Endodermal cell (in vitro differentiated cells): ENCODE measurements around the gene ERMARD. TPM values are rescaled to one million over a fixed set of nuclear protein-coding genes. Genes with fewer than 3 reads are reported as not detected.

Source experiments
- DNase-seq: peaks from one replicate; pipeline ENCODE4 v3.0.0-alpha.2; 2017
- H3K27ac ChIP-seq: 2 replicates; pipeline ENCODE4 v1.5.1; 2013; ENCODE audit warnings: mild to moderate bottlenecking, low read depth, low read length, moderate library complexity
- H3K27me3 ChIP-seq: 2 replicates; pipeline ENCODE4 v1.6.1; 2013; ENCODE audit warnings: mild to moderate bottlenecking, low read length, moderate library complexity; ENCODE audit not compliant: insufficient read depth, control insufficient read depth, poor library complexity, severe bottlenecking
- H3K36me3 ChIP-seq: 2 replicates; pipeline ENCODE4 v1.7.0; 2013; ENCODE audit warnings: mild to moderate bottlenecking, low read length, moderate library complexity; ENCODE audit not compliant: control insufficient read depth, insufficient read depth
- H3K4me1 ChIP-seq: one replicate; pipeline ENCODE4 v1.7.0; 2013; ENCODE audit warnings: low read length; ENCODE audit not compliant: control insufficient read depth, insufficient read depth
- H3K4me3 ChIP-seq: 2 replicates; pipeline ENCODE4 v1.5.1; 2013; ENCODE audit warnings: mild to moderate bottlenecking, low read length, moderate library complexity
- H3K9ac ChIP-seq: 2 replicates; pipeline ENCODE4 v1.6.1; 2013; ENCODE audit warnings: mild to moderate bottlenecking, low read length, moderate library complexity; ENCODE audit not compliant: poor library complexity, severe bottlenecking; ENCODE audit errors: extremely low read depth
- H3K9me3 ChIP-seq: 2 replicates; pipeline ENCODE4 v1.6.1; 2013; ENCODE audit warnings: mild to moderate bottlenecking, low read length, moderate library complexity; ENCODE audit not compliant: control insufficient read depth
- H3K27ac Mint-ChIP-seq: 2 replicates; pipeline ENCODE4 v1.8.0; 2020; ENCODE audit warnings: mixed read lengths
- H3K27me3 Mint-ChIP-seq: 2 replicates; pipeline ENCODE4 v1.8.0; 2021; ENCODE audit warnings: mild to moderate bottlenecking, mixed read lengths; ENCODE audit not compliant: insufficient read depth
- H3K36me3 Mint-ChIP-seq: 2 replicates; pipeline ENCODE4 v1.8.0; 2020; ENCODE audit warnings: low read depth, mixed read lengths
- H3K4me1 Mint-ChIP-seq: 2 replicates; pipeline ENCODE4 v1.8.0; 2020; ENCODE audit warnings: mixed read lengths
- H3K4me3 Mint-ChIP-seq: 2 replicates; pipeline ENCODE4 v1.8.0; 2020; ENCODE audit warnings: mild to moderate bottlenecking, moderate library complexity, mixed read lengths
- H3K9me3 Mint-ChIP-seq: 2 replicates; pipeline ENCODE4 v1.8.0; 2020; ENCODE audit warnings: mild to moderate bottlenecking, mixed read lengths
- CTCF ChIP-seq: fragments of 200-600 bp; sonication (generic); conservative IDR thresholded peaks from 2 replicates; pipeline ENCODE4 v1.5.0; 2021; ENCODE audit warnings: antibody characterized with exemption, mild to moderate bottlenecking
- WGBS, 2 experiments: methylation state at CpG; one replicate each; pipeline versions ENCODE4 v1.1.5 to v1.1.7; 2013; ENCODE audit warnings: missing lambda C conversion rate in 2 of 2, mixed read lengths in 1 of 2; ENCODE audit not compliant: insufficient coverage in 1 of 2, insufficient read length in 1 of 2; 5-methylcytosine and 5-hydroxymethylcytosine counted together
- total RNA-seq, 2 donors: library from RNA; stranded (reverse); fragmentation: NEBNext Ultra II Directional in 1 of 2; extraction: Animal tissue kit (Norgen Biotek cat#: 25700) in 1 of 2; gene quantifications; 2 replicates in 1 of 2; 3 replicates in 1 of 2; pipeline ENCODE4 v1.2.1, GENCODE V29; 2021

ERMARD gene
- total RNA-seq, 2 donors from 2014 or later: 14.4 to 24.2 TPM

DNA sequence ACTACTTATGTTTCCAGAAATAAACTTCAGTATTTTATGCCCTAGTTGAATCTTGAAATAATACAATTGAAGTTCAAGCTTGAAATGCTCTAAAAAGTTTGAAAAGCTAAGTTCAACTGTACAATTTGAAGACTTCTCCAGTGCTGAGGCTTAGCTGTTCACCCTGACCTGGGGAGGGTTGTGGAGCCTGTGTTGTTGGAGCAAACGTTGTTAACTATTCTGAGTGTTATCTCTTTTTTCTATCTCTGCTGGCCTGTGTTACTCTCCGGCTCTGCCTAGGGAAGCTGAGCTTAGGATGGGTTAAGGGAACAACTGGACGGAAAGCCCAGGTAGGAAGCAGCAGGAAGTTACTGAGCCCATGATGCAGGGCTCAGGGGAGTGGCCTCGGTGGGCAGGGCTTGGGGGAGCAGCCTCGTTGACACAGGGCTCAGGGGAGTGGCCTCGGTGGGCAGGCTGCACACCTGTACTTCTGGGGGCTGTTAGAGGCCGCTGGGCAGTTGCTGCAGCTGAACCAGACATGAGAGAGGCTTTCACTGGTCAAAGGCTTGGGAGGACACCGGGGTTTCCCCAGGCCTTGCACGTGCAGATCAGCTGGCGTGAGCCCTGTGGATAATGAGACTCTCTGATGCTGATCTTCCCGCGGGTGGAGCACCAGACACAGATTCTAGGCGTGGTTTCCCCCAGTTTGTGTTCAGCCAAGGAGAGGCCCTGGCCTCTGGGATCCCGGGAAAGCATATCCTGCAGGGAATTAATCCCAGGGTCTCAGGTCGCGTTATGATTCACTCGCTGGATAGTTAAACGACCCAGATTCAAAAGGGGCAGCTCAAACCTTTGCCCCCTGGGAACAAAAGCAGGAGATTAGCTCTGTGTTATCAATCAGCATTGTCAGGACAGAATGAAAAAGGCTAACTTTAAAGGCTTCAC, 58.9 kb downstream of the ERMARD start:
- Histone ChIP-seq H3K4me3 (peak overlapping the region; percentile 31), H3K9ac (peak overlapping the region; percentile 26), H3K9me3 (no peaks in the 10 kb centered on the region), H3K27me3 (peaks cover 14% of the 10 kb centered on the region), H3K36me3 (no peaks in the 10 kb centered on the region), H3K27ac (peak overlapping the region; percentile 6), H3K4me1 (peaks cover 22% of the 10 kb centered on the region)
- Mint-ChIP-seq H3K4me3 (peak overlapping the region; percentile 20), H3K36me3 (no peaks in the 10 kb centered on the region), H3K4me1 (peaks cover 32% of the 10 kb centered on the region), H3K9me3 (peaks cover 6% of the 10 kb centered on the region), H3K27me3 (peaks cover 23% of the 10 kb centered on the region), H3K27ac (peak overlapping the region; percentile 92)
- WGBS, 2 experiments: 49 to 62% methylated on average over 13 to 18 of the region's 18 CpGs
- DNase-seq: peak; percentile 86
- TF ChIP-seq CTCF: no peak

- H3K27ac ChIP-seq: no peak overlapping the region
- no peak overlapping the region for H3K9ac ChIP-seq
- TF ChIP-seq CTCF: no peak
- no peaks in the 10 kb centered on the region for H3K36me3 Mint-ChIP-seq
- H3K27me3 ChIP-seq: peaks cover 6% of the 10 kb centered on the region
- no peaks in the 10 kb centered on the region for H3K36me3 ChIP-seq
- H3K9me3 Mint-ChIP-seq: peaks cover 13% of the 10 kb centered on the region
- H3K4me3 ChIP-seq: peak overlapping the region; percentile 31
- 57 to 84% methylated on average over 1 to 8 of the region's 8 CpGs for WGBS, 2 experiments
- peak overlapping the region; percentile 92 for H3K27ac Mint-ChIP-seq
- DNase-seq: no peak
- peak overlapping the region; percentile 20 for H3K4me3 Mint-ChIP-seq
- peaks cover 15% of the 10 kb centered on the region for H3K27me3 Mint-ChIP-seq
- H3K4me1 Mint-ChIP-seq: peaks cover 32% of the 10 kb centered on the region
- H3K9me3 ChIP-seq: peaks cover 7% of the 10 kb centered on the region
- H3K4me1 ChIP-seq: peaks cover 22% of the 10 kb centered on the region
Measured at GRCh38 chr6:169811072-169811471, 59.6 kb downstream of the ERMARD start.

DNA sequence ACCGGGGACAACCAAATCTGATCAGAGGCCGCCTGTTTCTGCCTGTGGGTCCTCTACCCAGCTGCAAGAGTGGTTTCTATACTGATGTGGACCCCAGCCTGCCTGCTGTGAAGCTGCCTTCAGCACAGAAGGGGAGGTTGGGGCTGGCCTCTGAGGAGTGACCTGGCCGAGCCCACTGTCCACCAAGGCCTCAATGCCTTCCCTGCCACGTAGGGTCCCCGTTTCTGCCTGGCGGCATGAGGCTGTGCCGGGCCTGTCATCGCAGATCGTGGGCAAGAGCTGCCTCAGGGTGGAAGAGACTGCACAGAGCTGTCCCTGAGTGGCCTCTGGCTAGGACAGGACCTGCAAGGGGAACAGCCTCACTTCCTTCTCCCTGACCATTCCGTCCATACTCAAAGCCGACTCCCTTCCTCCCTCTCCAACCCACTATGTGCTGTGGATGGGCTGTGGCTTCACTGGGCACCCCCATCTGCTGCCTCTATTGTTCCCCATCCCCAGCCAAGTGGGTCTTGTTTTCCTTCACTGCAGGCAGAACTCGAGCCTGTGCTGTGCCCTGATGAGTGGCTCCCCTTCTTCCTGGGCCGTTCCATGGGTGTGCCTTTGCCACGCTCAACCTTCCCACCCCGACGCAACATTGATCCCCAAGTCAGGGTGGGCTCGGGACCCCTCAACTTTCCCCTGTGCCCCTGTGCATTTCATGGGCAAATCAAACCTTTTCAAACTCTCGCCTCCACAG, 60.3 kb downstream of the ERMARD start:
- H3K27ac Mint-ChIP-seq: peak overlapping the region; percentile 92
- H3K9me3 Mint-ChIP-seq: peaks cover 20% of the 10 kb centered on the region
- H3K4me3 Mint-ChIP-seq: no peak overlapping the region
- Histone ChIP-seq H3K9ac (no peak overlapping the region), H3K27me3 (peaks cover under 1% of the 10 kb centered on the region), H3K4me1 (peaks cover 22% of the 10 kb centered on the region), H3K9me3 (peaks cover 9% of the 10 kb centered on the region), H3K4me3 (peak overlapping the region; percentile 31), H3K27ac (no peak overlapping the region), H3K36me3 (no peaks in the 10 kb centered on the region)
- no peak for TF ChIP-seq CTCF
- no peaks in the 10 kb centered on the region for H3K36me3 Mint-ChIP-seq
- 82 to 92% methylated on average over 6 to 18 of the region's 18 CpGs for WGBS, 2 experiments
- H3K27me3 Mint-ChIP-seq: peaks cover 9% of the 10 kb centered on the region
- peaks cover 29% of the 10 kb centered on the region for H3K4me1 Mint-ChIP-seq
- peak; percentile 39 for DNase-seq
